GM23338 (cell line): ENCODE measurements around the gene POR. TPM values are rescaled to one million over a fixed set of nuclear protein-coding genes. Genes with fewer than 3 reads are reported as not detected.

Source experiments
- ATAC-seq: fragments of 200-7000 bp; cut with Tn5 transposase; 3 replicates; pipeline ENCODE4 v1.9.1; 2020
- DNase-seq: peaks from one replicate; pipeline ENCODE4 v3.0.0-alpha.2; 2015; ENCODE audit warnings: low spot score
- H2AFZ ChIP-seq: fragments of 200-600 bp; sonication (generic); 2 replicates; pipeline ENCODE4 v1.8.0; 2016; ENCODE audit warnings: antibody characterized with exemption, mild to moderate bottlenecking, moderate library complexity
- H3F3A ChIP-seq: fragments of 200-600 bp; sonication (generic); replicated peaks from 2 replicates; pipeline ENCODE4 v1.8.0; 2017; ENCODE audit warnings: antibody characterized with exemption, mixed run types, low read depth
- H3K27ac ChIP-seq: fragments of 200-600 bp; sonication (generic); 2 replicates; pipeline ENCODE4 v1.6.1; 2016; ENCODE audit warnings: low read depth
- H3K27me3 ChIP-seq: fragments of 200-600 bp; sonication (generic); 2 replicates; pipeline ENCODE4 v1.8.0; 2016; ENCODE audit warnings: mild to moderate bottlenecking, mixed run types, moderate library complexity; ENCODE audit not compliant: insufficient read depth
- H3K36me3 ChIP-seq: fragments of 200-600 bp; sonication (generic); 2 replicates; pipeline ENCODE4 v1.8.0; 2016; ENCODE audit warnings: mild to moderate bottlenecking; ENCODE audit not compliant: insufficient read depth
- H3K4me1 ChIP-seq: fragments of 200-600 bp; sonication (generic); 2 replicates; pipeline ENCODE4 v1.8.0; 2016; ENCODE audit warnings: mild to moderate bottlenecking, moderate library complexity; ENCODE audit not compliant: insufficient read depth
- H3K4me2 ChIP-seq: fragments of 200-600 bp; sonication (generic); 2 replicates; pipeline ENCODE4 v1.7.1; 2017; ENCODE audit warnings: mixed run types
- H3K4me3 ChIP-seq: fragments of 200-600 bp; sonication (generic); 2 replicates; pipeline ENCODE4 v1.6.1; 2016; ENCODE audit warnings: mixed run types
- H3K79me2 ChIP-seq: fragments of 200-600 bp; sonication (generic); replicated peaks from 2 replicates; pipeline ENCODE4 v1.8.0; 2017; ENCODE audit warnings: mild to moderate bottlenecking; ENCODE audit not compliant: insufficient read depth
- H3K9me2 ChIP-seq: fragments of 200-600 bp; sonication (generic); 2 replicates; pipeline ENCODE4 v1.8.0; 2017; ENCODE audit not compliant: insufficient read depth
- H4K20me1 ChIP-seq: fragments of 200-600 bp; sonication (generic); replicated peaks from 2 replicates; pipeline ENCODE4 v1.8.0; 2017; ENCODE audit warnings: mild to moderate bottlenecking; ENCODE audit not compliant: insufficient read depth
- H3K27ac Mint-ChIP-seq: 2 replicates; pipeline ENCODE4 v1.8.0; 2020; ENCODE audit warnings: inconsistent platforms, mild to moderate bottlenecking, moderate library complexity, mixed read lengths
- H3K27me3 Mint-ChIP-seq: 3 replicates; pipeline ENCODE4 v1.8.0; 2022; ENCODE audit warnings: low read depth, mild to moderate bottlenecking, moderate library complexity, mixed read lengths, inconsistent platforms; ENCODE audit not compliant: insufficient read depth, poor library complexity
- H3K36me3 Mint-ChIP-seq: 3 replicates; pipeline ENCODE4 v1.8.0; 2021; ENCODE audit warnings: low read depth, mild to moderate bottlenecking, inconsistent platforms, moderate library complexity, mixed read lengths
- H3K4me1 Mint-ChIP-seq: 3 replicates; pipeline ENCODE4 v1.8.0; 2020; ENCODE audit warnings: mild to moderate bottlenecking, inconsistent platforms, mixed read lengths
- H3K4me3 Mint-ChIP-seq: 3 replicates; pipeline ENCODE4 v1.8.0; 2021; ENCODE audit warnings: moderate library complexity, mild to moderate bottlenecking, inconsistent platforms, mixed read lengths
- H3K9me3 Mint-ChIP-seq: 3 replicates; pipeline ENCODE4 v1.8.0; 2020; ENCODE audit warnings: moderate library complexity, mild to moderate bottlenecking, inconsistent platforms, mixed read lengths
- CREB1 ChIP-seq: fragments of 250-450 bp; sonication (Bioruptor Pico); IDR thresholded peaks from 2 replicates; pipeline ENCODE4 v1.5.0; 2020; ENCODE audit warnings: low read depth, mild to moderate bottlenecking, moderate library complexity
- CTCF ChIP-seq, 2 experiments: fragments of 200-600 bp in 1 of 2; sonication (generic) in 1 of 2; conservative IDR thresholded peaks; 2 replicates each; pipeline versions ENCODE4 v1.5.1 to v1.6.1; 2016 to 2017; ENCODE audit warnings: antibody characterized with exemption in 2 of 2, low read depth in 2 of 2, mild to moderate bottlenecking in 2 of 2, moderate library complexity in 1 of 2
- ETS1 ChIP-seq: IDR thresholded peaks from 2 replicates; pipeline ENCODE4 v1.6.1; 2016; ENCODE audit warnings: antibody characterized with exemption
- EZH2 ChIP-seq: fragments of 200-600 bp; sonication (generic); IDR thresholded peaks from one replicate; pipeline ENCODE4 v1.8.0; 2017; ENCODE audit warnings: antibody characterized with exemption, mild to moderate bottlenecking, low read depth; ENCODE audit not compliant: unreplicated experiment
- EZH2phosphoT487 ChIP-seq: fragments of 200-600 bp; sonication (generic); IDR thresholded peaks from one replicate; pipeline ENCODE4 v1.8.1; 2018; ENCODE audit warnings: antibody characterized with exemption; ENCODE audit not compliant: unreplicated experiment
- JUNB ChIP-seq: IDR thresholded peaks from one replicate; pipeline ENCODE4 v1.6.1; 2016; ENCODE audit warnings: antibody characterized with exemption; ENCODE audit not compliant: unreplicated experiment
- NANOG ChIP-seq: IDR thresholded peaks from 2 replicates; pipeline ENCODE4 v1.6.1; 2016; ENCODE audit warnings: antibody characterized with exemption, borderline replicate concordance
- POLR2AphosphoS5 ChIP-seq: IDR thresholded peaks from 2 replicates; pipeline ENCODE4 v1.6.1; 2016; ENCODE audit warnings: antibody characterized with exemption, low read depth
- STAT1 ChIP-seq: IDR thresholded peaks from one replicate; pipeline ENCODE4 v1.6.1; 2016; ENCODE audit warnings: antibody characterized with exemption; ENCODE audit not compliant: unreplicated experiment
- ZNF114 ChIP-seq: fragments of 250-450 bp; sonication (Bioruptor Pico); IDR thresholded peaks from 2 replicates; pipeline ENCODE4 v1.5.0; 2020; ENCODE audit warnings: mild to moderate bottlenecking, moderate library complexity
- ZNF331 ChIP-seq: fragments of 250-450 bp; sonication (Bioruptor Pico); IDR thresholded peaks from 2 replicates; pipeline ENCODE4 v1.5.0; 2020; ENCODE audit warnings: low read depth, mild to moderate bottlenecking, moderate library complexity
- ZNF462 ChIP-seq: fragments of 250-450 bp; sonication (Bioruptor Pico); IDR thresholded peaks from 2 replicates; pipeline ENCODE4 v1.5.0; 2020; ENCODE audit warnings: mild to moderate bottlenecking, moderate library complexity
- polyA plus RNA-seq: library from polyadenylated mRNA; unstranded; fragments of >200 nt; fragmentation: Nextera tagmentation; extraction: Ambion mirVana; gene quantifications from 2 replicates; pipeline ENCODE4 v1.2.1, GENCODE V29; 2016
- total RNA-seq: library from RNA; depleted of rRNA; stranded (reverse); fragments of >200 nt; shearing (Covaris generic); gene quantifications from 2 replicates; pipeline ENCODE4 v1.2.3, GENCODE V29; 2014

Gene POR
- total and polyA plus RNA-seq, 2 experiments from 2014 or later, result 126 to 164 TPM

- TF ChIP-seq ZNF462 (CRISPR knock-in tag) (no peak), STAT1 (no peak), ZNF331 (CRISPR knock-in tag) (no peak)
These were observed 34.7 kb upstream of the POR start (continued) for GRCh38 chr7:75880242-75880641.

- Mint-ChIP-seq H3K27me3 (peaks cover 9% of the 10 kb centered on the region), H3K4me1 (peaks cover 27% of the 10 kb centered on the region), H3K36me3 (peaks cover 63% of the 10 kb centered on the region), H3K27ac (no peak overlapping the region), H3K4me3 (no peak overlapping the region; the same call in 2 of the 3 replicates), H3K9me3 (no peaks in the 10 kb centered on the region)
- Histone ChIP-seq H3K27ac (no peak overlapping the region), H3K9me2 (no peaks in the 10 kb centered on the region), H3K27me3 (no peaks in the 10 kb centered on the region), H3K36me3 (peaks cover 28% of the 10 kb centered on the region), H3K4me1 (peaks cover 16% of the 10 kb centered on the region), H3K79me2 (peaks cover 26% of the 10 kb centered on the region), H3K4me3 (no peak overlapping the region), H3K4me2 (no peak overlapping the region), H3F3A (peaks cover 7% of the 10 kb centered on the region; the same call in 1 of the 2 replicates), H4K20me1 (peaks cover 14% of the 10 kb centered on the region), H2AFZ (no peak overlapping the region)
- ATAC-seq (peak; percentile 67), DNase-seq (peak; percentile 43)
- TF ChIP-seq NANOG (no peak), CREB1 (CRISPR knock-in tag) (no peak), STAT1 (no peak), ZNF331 (CRISPR knock-in tag) (no peak), EZH2phosphoT487 (no peak), ZNF114 (CRISPR knock-in tag) (no peak), JUNB (no peak), EZH2 (no peak), CTCF (conservative IDR thresholded peaks at IDR 0.05; ENCODE audit: low read depth in 2 of 2) (no peak), ETS1 (no peak), POLR2AphosphoS5 (no peak)
These were observed 33.4 kb upstream of the POR start for GRCh38 chr7:75881436-75882095.
